HG03108 (cell line): Measurements from ENCODE around the gene RAF1.

Experiments
- ATAC-seq: cut with Tn5 transposase; IDR thresholded peaks from one replicate; pipeline ENCODE4 v1.9.1; 2021; ENCODE audit warnings: moderate library complexity; ENCODE audit not compliant: unreplicated experiment

The RAF1 gene

DNA sequence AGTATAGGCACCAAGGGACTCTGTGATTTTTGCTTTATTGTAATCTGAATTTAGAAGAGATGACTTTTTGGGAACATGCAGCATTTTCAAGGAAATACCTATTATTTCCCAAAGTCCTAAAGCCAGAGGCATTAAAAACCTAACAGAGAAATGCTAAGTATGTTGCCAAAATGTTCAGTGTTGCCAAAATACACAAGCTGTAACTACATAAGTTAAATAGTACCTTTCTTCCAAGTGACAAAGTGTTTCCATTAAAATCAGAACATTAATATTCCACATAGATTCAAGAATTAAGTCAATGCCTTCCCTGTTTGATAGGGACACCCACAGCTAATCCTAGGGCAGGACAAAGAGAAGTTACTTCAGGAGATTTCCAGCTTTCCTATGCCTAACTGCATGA is 65.0 kb downstream of the RAF1 start:
- ATAC-seq: no peak

DNA sequence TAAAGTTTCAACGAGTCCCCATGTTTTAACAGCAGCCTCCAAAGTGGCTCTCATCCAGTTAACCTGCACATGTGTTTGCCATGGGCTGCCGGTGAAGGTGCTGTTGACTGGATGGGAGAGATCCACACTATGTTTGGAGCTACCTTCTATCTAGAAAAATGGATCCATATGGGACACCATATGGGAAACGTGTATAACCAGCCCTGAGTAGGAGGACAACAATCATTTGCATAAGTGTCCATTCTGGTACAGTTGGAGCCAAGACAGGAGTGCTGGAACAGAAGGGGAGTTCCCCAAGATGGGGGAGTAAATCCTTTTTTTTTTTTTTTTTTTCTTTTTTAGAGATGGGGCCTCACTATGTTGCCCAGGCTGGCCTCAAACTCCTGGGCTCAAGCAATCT is 70.4 kb downstream of the RAF1 start:
- no peak for ATAC-seq

DNA sequence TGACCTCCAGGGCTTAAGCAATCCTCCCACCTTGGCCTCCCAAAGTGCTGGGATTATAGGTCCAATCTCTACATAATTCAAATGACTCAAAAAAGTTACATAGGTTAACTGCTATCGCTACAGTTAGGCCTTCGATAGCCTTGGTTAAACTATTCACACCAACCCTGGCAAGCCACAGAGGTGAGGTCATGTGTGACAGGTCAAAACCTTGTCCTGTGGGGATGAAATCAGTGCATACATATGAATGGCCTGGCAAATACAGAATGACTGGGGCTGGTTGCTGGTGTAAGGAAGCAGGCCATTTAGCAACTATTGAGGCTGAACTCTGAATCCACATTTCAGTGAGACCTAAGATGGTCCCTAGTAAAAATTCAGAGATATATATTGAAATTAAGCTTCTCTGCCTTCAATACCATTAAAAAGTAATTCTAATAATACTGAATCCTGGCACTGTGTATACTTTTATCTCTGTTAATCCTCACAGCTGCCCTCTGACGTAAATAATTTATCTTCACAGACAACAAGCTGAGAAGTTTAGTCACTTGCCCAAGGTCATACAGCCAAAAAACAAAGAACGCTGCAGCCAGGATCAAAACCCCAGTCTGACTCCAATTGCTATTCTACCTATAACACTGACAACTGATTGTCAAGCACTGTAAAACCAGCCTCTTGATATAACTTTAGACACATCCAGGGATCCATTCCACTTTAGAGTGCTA is 71.8 kb downstream of the RAF1 start:
- no peak for ATAC-seq

DNA sequence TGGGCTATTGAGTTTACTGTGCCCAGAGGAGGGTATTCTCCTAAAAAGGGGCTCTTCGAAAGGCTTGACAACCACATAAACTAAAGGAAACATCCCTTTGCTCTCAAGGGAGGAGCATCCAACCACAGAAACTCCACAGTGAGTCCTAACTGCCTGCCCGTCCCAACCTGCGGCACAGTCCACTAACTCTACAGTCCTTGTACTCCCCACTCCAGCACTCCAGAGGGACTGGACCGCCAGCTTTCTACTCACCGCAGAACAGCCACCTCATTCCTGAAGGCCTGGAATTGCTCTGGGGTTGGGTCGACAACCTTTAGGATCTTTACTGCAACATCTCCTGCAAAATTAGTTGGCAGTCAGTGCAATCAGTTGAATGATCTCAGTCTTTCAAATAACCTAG is 72.5 kb downstream of the RAF1 start:
- ATAC-seq: no peak

DNA sequence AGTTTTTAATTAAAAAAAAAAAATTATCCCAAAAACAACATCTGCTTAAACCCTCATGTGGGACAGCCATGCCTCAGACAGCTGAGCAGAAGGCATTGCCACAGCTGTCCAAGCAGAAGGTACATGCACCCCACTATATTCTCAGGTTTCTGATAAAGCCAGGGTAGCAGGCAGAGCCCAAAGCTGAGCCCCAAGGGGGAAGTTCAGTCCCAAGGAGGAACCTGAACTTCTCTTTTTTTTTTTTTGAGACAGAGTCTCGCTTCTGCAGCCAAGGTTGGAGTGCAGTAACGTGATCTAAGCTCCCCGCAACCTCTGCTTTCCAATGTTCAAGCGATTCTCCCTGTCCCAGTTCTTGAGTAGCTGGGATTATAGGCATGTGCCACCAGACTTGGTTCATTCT is 73.8 kb downstream of the RAF1 start:
- ATAC-seq: no peak

DNA sequence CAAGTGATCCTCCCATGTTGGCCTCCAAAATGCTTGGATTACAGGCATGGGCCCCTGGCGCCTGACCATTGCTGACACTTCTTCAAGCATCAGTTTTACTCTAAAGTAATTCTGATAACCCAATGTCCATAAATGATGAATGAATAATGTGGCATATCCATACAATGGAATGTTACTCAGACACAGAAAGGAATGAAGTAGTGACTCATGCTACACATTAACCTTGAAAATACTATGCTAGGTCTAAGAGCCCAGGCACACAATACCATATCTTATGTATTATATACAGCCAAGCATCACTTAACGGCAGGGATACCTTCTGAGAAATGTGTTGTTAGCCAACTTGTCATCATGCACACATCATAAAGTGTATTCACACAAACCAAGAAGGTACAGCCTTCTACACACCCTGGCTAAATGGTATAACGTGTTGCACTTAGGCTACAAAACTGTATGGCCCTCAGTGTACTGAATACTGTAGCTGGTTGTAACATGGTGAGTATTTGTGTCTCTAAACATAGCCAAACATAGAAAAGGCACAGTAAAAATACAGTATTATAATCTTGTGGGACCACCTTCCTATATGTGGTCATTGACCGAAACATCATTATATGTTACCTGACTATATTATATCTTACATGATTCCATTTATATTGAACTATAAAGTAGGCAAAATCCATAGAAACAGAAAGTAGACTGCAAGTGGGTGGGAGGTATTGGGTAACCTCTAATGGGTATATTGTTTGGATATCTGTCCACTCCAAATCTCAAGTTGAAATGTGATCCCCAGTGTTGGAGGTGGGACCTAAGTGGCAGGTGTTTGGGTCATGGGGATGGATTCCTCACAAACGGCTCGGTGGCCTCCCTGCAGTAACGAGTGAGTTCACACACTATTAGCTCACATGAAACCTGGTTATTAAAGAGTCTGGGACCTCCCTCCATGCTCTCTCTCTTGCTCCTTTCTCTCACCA is 75.6 kb downstream of the RAF1 start:
- no peak for ATAC-seq

DNA sequence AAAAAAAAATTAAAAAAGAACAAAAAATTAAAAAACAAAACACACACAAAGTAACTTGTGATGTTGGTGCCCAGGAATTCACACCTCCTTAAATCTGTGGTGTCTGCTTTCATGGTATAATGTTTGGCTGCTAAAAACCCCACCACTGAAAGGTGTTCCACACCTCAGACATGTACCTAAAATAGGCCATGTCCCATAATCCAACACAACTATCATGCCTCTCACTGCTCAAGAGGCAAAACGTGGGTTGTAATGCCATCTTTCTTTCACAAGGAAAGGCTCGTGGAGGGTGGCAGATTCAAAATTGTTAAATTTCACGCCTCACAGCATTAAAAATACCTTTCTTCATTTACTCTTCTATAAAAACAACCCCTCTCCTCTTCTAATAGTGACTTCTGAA is 77.5 kb downstream of the RAF1 start:
- no peak for ATAC-seq

DNA sequence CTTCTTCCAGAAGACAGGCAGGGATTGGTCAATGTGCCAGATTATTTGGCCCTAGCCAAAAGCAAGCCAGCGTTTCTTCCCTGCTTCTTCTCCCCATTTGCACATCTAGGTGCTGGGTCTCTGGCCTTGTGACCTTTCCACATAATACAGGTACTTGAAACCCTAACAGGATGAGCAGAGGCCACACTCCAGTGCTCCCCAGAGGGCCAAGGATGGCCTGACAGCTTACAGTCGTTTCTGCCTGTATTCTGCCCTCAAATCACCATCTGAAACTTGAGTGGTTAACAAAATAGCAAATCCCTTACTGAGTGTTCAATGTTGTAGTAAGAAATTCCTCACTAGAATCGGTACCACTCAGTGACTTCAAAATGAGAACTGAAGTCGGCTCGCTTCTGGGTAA is 77.9 kb downstream of the RAF1 start:
- ATAC-seq: no peak

DNA sequence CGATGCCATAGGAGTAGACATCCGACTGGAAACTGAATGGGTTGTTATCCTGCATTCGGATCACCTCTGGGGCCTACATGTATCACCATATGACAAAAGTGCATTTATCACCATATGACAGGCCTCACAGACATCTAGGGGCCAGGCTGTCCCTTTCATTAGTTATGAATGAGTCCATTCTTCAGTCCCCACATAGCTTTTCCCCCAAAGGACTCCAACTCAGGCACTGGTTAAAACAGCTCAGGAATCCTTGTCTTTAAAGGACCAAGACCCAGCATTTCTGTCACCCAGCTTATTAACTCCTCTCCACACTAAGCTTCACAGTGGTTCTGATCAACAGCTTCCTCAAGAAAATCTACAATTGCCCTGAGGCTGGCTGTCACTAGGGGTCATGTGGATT is 78.7 kb downstream of the RAF1 start:
- ATAC-seq: no peak

DNA sequence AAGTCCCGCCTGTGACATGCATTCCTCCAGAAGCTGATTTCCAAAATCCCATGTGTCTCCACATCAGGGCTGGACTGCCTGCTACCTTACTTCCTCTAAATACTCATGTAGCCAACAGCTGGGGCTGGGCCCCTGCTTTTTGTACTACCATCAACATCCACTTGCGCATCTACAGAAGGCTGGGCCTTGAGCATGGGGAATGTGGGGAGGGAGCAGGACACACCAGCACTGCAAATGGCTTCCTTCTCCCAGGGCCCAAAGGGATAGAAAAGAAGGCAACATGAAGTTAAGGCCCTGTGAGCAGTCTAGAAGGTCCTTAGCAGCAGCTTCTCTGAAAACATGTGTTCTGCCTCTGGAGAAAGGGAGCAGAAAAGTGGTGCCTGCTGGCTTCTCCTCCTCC is 79.8 kb downstream of the RAF1 start:
- no peak for ATAC-seq

DNA sequence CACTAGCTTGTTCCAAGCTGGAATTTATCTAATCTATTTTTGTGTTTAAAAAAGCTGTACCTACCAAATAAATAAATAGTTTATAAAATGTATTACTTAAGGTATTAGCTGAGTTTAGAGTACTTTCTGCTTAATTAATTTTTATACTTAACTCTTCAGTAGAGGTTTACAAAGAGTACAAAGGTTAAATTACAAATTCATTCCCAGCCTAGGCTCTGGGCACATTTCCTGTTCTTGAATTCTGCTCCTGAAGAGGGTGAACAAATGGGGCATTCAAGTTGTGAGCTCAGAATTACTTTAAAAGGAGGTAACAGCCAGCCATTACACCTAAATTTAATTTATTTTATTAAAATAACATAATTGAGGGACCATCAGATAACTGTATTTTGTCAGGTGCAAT is 80.6 kb downstream of the RAF1 start:
- no peak for ATAC-seq

DNA sequence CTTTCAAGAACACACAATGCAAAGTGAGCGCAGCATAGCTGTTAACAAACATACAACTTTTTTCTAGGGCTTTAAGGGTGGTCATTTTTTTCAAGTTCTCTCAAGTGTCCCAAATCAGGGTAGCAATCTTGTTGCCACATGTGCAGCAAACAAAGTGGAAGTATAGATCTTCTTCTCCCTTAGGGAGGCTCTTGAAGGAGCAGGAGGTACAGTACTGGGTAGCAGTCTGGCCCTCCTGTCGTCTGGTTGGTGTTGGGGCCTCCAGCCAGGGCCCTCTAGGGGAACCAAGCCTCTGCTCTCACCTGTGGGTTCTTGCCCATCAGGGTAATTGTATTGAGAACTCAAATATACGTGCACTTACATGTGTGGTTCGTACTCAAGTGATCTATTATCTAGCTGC is 81.2 kb downstream of the RAF1 start:
- no peak for ATAC-seq

DNA sequence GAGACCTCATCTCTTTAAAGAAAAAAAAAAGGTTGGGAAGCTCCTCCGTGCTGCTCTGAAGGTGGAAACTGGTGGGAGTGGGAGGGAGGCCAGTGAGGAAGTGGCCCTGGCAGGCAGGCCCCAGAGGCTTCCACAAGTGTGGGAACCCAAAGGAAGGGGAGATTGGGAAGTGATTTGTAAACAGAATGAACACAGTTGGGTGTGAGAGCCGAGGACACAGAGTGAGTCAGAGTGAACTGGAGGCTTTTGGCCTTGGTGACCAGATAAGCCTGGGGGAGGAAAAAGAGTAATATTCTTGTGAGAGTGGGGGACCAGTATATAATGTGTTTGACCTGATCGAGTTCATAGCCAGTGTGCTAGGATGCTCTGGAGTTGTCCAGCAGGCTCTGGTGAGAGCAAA is 84.0 kb downstream of the RAF1 start:
- ATAC-seq: no peak

DNA sequence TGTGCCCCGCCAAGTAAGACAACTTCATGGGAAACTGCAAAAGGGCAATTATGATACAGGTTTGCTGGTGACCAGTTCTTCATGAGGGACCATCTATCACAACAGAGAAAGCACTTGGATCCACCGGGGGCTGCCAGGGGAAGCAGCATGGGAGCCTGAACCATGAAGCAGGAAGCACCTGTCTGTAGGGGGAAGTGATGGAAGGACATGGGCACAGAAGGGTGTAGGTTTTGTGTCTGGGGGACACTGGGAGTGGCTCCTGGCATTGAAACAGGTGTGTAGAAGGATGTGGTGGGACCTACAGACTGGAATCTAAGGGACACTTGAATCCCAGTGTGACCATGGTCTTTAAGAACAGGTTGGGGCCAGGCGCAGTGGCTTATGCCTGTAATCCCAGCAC is 84.5 kb downstream of the RAF1 start:
- ATAC-seq: no peak

DNA sequence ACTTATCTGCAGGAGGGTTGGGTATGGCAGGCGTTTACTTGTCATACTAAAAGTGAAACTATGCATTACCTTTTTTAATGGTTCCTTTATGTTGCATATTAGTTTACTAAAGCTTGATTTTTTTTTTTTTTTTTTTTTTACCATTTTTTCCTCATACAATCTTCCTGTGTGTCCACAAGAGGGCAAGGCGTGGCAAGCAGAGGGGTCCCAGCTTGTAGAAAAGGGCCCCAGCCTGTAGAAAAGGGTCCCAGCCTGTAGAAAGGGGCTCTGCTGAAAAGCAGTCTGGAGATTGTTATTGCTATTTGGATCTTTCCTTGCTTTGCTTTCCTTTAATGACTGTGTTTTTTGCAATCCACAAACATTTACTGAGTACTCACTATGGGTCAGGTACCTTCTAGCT is 85.2 kb downstream of the RAF1 start:
- ATAC-seq: no peak

DNA sequence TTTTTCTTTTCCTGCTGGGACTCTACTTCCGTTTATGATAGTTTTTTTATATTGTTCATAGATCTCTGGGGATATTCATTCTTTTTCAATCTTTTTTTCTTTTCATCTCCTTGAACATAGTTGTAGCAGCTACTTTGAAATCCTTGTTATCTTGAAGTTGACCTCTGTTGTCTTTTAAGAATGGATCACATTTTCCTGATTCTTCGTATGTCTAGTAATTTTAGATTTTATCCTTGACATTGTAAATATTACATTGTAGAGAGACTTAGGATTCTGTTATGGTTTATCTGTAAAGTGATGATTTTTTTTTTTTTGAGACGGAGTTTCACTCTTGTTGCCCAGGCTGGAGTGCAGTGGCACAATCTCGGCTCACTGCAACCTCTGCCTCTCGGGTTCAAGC is 86.5 kb downstream of the RAF1 start:
- no peak for ATAC-seq

DNA sequence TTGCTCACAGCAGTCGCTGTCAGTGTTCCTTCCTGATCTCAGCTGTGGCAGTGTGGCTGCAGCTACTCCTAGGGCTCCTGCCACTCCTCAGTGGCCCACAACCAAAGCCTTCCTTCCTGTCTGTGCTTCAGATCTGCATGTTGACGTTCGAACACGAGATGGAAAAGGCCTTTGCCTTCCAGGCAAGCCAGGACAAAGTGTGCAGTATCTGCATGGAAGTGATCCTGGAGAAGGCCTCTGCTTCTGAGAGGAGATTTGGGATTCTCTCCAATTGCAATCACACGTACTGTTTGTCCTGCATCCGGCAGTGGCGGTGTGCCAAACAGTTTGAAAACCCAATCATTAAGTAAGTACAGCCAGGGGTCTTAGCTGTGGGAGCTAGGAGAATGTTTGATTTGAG is 89.3 kb downstream of the RAF1 start:
- no peak for ATAC-seq

DNA sequence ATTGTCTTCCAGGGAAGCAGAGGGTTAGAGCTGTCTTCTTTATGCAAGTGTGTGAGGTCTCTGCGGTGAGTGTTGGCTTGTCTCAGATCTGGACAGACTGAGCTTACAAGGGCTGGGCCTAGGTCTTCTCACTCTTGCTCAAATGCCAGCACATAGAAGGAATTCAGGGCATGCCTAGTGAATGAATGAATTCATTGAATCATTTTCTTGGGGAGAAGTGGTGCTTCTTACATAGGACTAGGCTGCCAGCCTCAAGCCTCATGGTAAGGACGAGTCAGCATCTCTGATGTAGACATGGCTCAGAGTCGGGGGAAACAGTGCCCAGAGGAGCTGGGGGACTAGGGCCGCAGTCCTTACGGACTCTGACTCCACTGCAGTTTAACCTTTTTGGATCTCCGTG is 89.8 kb downstream of the RAF1 start:
- ATAC-seq: no peak

DNA sequence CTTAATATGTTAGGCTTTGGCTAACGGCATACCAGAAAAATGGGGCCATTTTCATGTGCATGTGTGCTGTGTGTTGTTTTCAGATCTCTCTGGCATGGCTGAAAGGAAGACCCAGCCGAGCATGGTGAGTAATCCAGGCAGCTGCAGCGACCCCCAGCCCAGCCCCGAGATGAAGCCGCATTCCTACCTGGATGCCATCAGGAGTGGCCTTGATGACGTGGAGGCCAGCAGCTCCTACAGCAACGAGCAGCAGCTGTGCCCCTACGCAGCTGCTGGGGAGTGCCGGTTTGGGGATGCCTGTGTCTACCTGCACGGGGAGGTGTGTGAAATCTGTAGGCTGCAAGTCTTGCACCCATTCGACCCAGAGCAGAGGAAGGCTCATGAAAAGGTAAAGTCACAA is 91.9 kb downstream of the RAF1 start:
- ATAC-seq: no peak

DNA sequence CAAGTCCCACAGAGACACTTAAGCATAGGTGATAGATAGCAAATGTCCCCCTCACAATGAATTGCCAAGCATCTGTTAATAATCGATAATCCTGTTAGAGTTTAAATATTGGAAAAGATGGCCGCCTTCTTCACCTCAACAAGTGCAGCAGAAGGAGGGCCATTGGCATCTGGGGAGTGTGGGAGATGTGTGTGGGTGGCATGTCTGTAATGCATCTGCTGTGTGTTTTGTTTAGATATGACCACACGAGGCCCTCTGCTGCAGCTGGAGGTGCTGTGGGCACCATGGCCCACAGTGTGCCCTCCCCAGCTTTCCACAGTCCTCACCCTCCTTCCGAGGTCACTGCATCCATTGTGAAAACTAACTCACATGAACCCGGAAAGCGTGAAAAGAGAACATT is 94.1 kb downstream of the RAF1 start:
- no peak for ATAC-seq

DNA sequence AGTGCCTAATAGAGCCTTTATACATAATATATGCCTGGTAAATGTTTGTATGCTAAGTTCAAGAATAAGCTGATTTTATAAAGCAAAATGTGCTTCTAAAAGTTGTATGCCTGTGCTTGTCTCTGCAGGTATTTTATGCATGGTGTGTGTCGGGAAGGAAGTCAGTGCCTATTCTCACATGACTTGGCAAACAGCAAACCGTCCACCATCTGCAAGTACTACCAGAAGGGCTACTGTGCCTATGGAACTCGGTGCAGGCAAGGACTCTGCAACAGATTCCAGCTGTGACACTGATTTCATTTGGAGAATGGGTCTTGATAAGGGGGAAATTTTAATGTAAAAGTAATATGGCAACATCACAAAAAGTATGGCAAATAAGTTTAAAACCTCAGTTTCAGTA is 95.2 kb downstream of the RAF1 start:
- no peak for ATAC-seq

DNA sequence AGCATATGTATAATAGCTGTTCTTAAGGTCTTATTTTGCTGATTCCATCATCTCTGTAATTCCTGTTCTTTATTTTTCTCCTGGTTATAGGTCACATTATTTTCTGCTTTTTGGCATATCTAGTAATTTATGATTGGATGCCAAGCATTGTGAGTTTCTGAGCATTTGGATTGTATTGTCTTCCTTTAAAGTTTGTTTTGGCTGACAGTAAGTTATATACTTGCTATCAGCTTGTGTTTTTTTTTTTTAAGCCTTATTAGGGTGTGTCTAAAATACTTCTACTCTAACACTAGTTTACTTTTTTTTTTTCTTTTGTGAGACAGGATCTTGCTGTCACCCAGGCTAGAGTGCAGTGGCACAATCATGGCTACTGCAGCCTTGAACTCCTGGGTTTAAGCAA is 96.9 kb downstream of the RAF1 start:
- no peak for ATAC-seq
